G401 (cell line): ENCODE results near the gene KLHL7. TPM values are rescaled to one million over a fixed set of nuclear protein-coding genes. Genes with fewer than 3 reads are reported as not detected.
"Not testable (repeated sequence)": the region's sequence is repeated elsewhere in the genome, so short reads cannot be mapped to it uniquely, and the experiment has no call there.

Experiments
- DNase-seq: peaks from one replicate; pipeline ENCODE4 v3.0.0-alpha.2; 2015; ENCODE audit warnings: low spot score
- in situ Hi-C: cut with HindIII; loops from 2 replicates; pipeline ENCODE4 v1.10.0; 2016; ENCODE audit warnings: low sequenced_read_pairs, mixed read lengths
- total RNA-seq: library from RNA; depleted of rRNA; stranded (reverse); fragments of >200 nt; shearing (Covaris generic); gene quantifications from 2 replicates; pipeline ENCODE4 v1.2.3, GENCODE V29; 2014; rRNA removed

Gene KLHL7
- total RNA-seq, 1 experiment from 2014 or later: 33.1 TPM

DNA sequence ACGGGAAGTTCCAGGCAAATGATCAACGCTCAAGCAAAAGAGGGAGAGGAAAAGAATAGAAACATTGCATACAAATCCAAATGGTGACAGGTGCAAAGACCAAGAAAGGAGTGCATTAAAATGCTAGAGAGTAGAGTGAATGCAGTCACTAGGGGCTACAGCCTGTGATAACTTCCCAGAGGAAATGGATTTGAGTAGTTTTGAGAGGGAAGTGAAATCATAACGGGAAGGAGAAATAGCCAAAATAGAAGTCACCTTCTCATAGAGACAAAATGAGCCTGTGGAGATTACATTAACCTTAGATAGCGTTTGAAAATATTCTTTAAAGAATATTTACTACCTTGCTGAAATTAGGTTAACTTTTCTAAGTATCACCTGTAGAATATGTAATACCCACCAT, 102.7 kb downstream of the KLHL7 start:
- DNase-seq: no peak
- in situ Hi-C loops: no loop called here

DNA sequence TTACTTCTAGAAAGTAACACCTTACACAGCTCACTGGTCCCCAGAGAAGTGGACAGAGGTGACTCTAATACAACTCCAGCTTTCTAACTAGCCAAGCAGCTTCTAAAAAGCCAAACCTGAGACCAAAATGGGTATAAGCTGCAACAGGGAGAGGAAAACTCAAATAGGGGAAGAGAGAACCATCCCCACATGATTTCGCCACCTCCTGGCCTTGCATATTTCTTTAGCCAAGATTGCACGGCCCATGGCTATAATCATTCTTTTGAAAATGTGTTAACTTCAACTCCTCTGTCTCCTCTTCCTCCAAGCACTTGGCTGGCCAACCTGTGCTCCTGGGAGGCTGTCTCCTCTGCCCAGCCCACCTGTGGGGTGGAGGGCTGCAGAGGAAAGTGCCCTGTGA, 104.9 kb downstream of the KLHL7 start:
- in situ Hi-C loops: no loop called here
- no peak for DNase-seq

DNA sequence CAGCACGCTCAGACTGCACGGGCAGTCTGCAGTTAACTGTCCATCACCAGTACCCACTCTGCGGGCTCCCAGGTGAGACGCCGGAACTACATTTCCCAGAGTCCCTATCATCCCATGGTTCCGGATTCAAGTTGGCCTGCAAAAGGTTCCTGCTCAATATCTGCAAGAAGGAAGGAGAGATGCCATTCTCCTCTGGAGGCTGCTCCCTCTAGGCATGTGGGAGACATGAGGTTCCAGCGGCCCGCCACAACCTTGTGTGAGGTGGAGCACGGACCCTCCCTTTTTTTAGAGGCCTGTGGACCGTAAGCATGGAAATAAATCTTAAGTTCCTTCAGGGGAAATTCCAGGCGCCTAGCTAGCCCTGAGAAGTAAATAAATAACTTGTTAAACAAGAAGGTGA, 106.0 kb downstream of the KLHL7 start:
- in situ Hi-C loops: no loop called here
- no peak for DNase-seq

DNA sequence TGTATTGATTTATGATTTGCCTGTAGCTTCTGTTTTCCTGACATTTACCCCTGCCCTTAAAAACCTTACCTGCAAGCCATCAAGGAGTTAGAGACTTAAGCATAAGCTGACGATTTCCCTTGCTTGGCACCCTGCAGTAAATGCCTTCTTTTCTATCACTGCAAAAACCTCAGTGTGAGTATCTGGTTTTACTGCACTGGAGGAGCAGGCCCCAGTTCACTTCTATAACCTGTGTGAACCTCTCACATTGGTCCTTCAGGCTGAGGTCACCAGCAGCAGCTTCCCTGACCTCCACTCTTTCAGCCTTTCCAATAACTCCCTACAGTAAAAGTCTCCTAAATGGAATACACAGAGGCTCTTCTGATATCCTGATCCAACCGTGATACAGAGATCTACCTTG, 106.8 kb downstream of the KLHL7 start:
- DNase-seq: no peak
- in situ Hi-C loops: no loop called here

DNA sequence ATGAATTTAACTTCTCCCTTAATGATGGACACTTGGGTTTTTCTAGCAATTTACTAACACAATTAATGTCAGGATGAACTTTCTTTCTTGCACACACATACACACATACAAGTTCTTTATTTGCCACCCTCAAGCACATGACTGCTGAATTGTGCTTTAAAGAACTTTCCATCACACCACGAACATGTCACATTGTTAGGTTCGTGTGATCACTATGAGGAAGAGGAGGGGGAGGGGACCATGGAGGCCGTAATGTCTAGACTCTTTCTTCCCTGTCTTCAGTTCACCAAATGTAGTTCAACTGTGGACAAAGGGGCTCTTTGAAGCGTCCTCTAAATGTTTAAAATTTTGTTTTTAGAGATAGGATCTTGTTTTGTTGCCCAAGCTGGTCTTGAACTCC, 107.3 kb downstream of the KLHL7 start:
- DNase-seq: no peak
- in situ Hi-C loops: no loop called here

DNA sequence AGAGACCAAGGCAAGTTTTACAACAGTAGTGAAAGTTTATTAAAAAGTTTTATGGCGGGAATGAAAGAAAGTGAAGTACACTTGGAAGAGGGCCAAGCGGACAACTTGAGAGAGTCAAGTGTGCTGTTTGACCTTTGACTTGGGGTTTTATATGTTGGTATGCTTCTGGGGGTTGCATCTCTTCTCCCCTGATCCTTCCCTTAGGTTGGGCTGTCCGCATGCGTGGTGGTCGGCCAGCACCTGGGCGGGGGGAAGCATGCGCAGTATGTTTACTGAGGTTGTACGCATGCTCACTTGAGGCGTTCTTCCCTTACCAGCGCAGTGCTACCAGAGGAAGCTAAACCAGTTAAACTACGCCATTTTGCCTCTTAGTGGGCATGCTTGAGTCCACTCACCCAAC, 108.2 kb downstream of the KLHL7 start:
- no peak for DNase-seq
- in situ Hi-C loops: no loop called here

DNA sequence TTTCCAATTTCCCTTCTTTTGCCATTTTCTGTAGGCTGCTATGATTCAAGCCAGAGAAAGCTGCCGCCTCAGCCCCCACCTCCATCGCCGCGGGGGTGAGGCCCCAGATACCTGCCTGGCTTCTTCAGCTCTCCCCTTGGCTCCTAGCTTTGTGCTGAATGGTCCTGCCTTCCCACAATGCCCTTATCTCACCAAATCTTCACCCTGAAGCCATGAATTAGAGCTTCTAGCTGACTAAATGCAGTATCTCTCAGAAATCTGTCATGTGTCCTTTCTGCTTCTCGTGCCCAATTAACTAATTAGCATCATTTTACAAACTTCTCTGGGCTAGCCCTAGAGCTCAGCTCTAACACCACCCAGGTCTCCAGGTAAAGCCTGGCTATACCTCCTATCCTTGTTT, 108.8 kb downstream of the KLHL7 start:
- DNase-seq: no peak
- in situ Hi-C loops: no loop called here

DNA sequence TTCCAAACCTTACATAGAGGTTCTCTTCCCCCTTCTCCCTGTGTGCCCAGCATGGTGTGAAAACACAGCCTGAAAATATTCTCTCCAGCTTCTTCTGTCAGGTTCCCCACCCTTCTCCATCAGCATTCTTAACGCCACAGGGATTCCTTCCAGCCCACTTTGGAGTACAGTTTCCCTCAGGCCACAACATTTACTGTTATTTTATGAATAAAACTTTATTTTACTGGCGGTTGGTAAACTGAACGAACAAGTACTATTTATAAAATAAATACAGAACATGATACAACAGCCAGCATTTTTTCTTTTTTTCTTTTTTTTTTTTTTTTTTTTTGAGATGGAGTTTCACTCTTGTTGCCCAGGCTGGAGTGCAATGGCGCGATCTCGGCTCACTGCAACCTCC, 109.4 kb downstream of the KLHL7 start:
- DNase-seq: no peak
- in situ Hi-C loops: no loop called here

DNA sequence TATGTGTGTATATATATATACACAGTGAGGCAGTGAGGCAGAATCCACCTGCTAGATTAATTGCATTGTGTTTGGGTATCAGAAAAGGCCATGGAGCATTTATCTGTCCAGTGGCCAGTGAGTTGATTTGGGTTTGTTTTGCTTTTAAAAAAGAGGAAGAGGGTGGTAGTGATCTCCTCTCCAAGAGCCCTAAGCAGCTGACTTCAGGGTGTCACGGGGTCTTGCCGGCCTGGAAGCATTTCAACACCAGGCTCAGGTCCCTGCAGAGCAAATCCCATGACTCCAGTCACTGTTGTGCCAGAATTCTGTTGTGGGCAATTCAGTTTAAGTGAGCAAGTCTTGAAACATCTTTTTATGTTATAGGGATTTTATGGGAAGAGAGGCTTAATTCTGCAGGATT, 110.4 kb downstream of the KLHL7 start:
- in situ Hi-C loops: no loop called here
- no peak for DNase-seq

DNA sequence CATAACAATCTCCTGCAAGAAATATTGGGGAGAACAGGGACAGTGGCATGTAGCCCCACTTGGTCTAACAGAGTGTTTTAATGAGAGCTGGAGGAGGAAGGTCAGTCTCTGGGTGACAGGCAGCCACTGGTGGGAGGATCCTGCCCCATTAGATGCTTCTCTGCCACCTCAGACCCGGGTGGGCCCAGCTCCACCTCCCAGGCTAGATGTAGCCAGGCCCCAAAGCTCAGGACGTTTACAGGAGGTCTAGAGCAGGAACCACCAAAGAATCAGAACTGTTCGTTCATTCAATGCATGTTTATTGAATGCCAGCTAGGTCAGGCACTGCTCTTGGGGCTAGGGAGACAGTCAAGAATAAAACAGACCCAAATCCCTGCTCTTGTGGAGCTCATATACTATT, 112.6 kb downstream of the KLHL7 start:
- no peak for DNase-seq
- in situ Hi-C loops: no loop called here

DNA sequence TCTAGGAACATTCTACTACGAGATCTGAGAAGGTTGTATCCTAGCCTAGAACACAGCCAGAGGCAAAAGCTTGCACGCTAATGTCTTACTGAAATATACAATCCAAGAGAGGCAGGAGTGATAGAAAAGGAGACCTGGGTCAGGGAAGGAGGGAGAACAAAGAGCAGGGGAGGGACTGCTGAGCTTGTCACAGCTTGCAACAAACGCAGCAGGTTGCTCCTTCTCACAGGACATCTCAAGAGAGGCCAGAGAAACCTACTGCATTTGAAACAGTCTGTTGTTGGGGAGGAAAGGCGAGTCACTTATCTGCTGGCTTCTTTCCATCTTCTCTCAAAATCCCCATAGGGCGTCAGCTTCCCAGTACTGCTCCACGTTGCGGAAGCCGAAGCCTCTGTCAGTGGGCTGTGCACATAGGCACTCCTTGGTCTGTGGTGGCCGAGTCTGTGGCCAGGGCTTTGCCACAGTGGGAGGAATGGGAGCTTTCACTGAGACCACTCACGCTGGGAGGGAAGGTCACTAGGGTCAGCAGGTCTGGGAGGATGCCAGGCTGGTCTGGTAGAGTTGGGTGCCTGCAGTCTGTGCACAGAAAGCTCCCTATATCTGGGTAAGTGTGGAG, 115.2 kb downstream of the KLHL7 start:
- no peak for DNase-seq
- in situ Hi-C loops: no loop called here

DNA sequence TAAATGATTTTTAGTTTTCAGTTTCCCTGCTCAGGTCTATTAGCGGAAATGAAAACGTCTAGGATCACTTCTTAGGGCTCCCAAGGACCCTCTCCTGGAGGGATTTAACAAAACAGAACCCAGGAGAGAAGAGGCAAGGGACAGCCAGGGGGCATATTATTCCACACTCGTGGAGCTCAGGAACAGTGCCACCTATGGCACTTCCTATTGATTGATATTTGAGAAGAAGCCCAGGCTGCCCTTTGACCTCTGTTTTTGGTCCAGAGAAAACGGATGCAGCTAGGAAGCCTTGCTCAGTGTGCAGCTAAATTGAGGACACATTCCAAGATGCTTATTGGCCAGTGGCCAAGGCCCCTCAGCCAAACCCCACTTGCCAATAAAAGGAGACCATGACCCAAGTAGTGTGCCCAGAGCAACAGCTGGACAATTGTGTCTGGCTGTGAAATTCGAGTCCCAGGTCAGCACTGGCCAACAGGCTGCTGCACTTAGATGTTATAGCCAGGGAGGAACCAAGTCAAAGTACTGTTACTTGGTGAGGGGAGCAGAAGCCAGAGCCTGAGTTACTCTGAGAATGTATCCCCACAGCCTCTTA, 117.0 kb downstream of the KLHL7 start:
- in situ Hi-C loops: no loop called here
- DNase-seq: no peak

DNA sequence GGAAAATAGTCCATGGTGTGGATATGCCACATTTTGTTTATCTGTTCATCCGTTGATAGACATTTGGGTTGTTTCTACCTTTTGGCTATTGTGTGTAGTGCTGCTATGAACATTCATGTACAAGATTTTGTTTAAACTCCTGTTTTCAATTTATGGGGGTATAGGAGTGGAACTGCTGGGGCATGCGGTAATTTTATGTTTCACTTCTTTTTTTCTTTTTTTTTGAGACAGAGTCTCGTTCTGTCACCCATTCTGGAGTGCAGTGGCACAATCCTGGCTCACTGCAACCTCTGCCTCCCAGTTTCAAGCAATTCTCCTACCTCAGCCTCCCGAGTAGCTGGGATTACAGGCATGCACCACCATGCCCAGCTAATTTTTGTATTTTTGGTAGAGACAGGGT, 118.8 kb downstream of the KLHL7 start:
- in situ Hi-C loops, DNase-seq: not testable (repeated sequence)

DNA sequence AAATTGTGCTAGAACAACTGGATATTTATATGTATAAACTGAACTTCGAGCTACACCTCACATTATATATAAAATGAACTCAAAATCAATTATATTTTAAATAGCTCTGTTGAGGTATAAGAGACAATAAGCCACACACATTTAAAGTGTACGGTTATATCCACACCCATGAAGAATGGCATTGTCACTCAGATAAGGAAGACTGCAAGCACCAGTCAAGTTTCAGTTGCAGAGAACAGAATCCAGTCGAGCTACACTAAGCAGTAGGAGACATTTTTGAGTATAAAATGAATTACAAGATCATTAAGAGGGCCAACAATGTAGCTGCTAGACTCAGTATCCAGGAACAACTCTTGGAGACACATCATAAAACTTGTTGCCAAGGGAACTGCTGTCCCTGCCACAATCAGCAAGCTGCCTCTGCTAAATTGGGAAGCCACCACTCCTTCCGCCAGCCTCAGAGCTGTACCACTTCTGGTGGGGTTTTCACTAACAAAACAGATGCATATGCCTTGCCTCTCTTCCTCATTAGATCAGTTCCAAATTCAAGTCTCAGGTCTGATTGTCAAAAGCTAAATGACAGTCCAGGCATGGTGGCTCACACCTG, 121.4 kb downstream of the KLHL7 start:
- in situ Hi-C loops: no loop called here
- DNase-seq: no peak

Other genes with a start within 250 kb of the KLHL7 start
- 23.1 and 23.3 TPM in 2 replicates for gene HYCC1, start 91.7 kb upstream of the KLHL7 start, total RNA-seq
- 48.9 and 77.0 TPM in 2 replicates for gene NUP42, start 76.3 kb downstream of the KLHL7 start, total RNA-seq
- gene GPNMB, start 141.0 kb downstream of the KLHL7 start, total RNA-seq: 14.3 and 20.3 TPM in 2 replicates
- 62.6 and 73.2 TPM in 2 replicates for gene MALSU1, start 193.6 kb downstream of the KLHL7 start, total RNA-seq